Stomach (tissue), 9 donors: ENCODE results near the gene PHF2. TPM values are rescaled to one million over a fixed set of nuclear protein-coding genes. Genes with fewer than 3 reads are reported as not detected.
A peak's percentile ranks its signal among the peaks of the same experiment; 100 is the strongest.

Experiments
- DNase-seq, 2 donors: peaks; one replicate each; pipeline versions ENCODE4 v3.0.0 to v3.0.0-alpha.2; 2013 to 2019
- H3K27ac ChIP-seq, 5 donors: fragments of 200-600 bp in 4 of 5; sonication (generic) in 4 of 5; one replicate each; pipeline ENCODE4 v1.5.1; 2013 to 2019; ENCODE audit warnings: mild to moderate bottlenecking in 1 of 5, moderate library complexity in 1 of 5
- H3K27me3 ChIP-seq, 3 donors: fragments of 200-600 bp; sonication (generic); one replicate each; pipeline ENCODE4 v1.5.1; 2017 to 2019; ENCODE audit warnings: mixed run types in 1 of 3
- H3K36me3 ChIP-seq, 4 donors: fragments of 200-600 bp; sonication (generic); 1 replicate in 3 of 4; 2 replicates in 1 of 4; pipeline ENCODE4 v1.5.1; 2016 to 2019
- H3K4me1 ChIP-seq, 4 donors: fragments of 200-600 bp; sonication (generic); one replicate each; pipeline ENCODE4 v1.5.1; 2016 to 2019
- H3K4me3 ChIP-seq, 4 donors: fragments of 200-600 bp; sonication (generic) in 3 of 4; one replicate each; pipeline ENCODE4 v1.5.1; 2016 to 2019; ENCODE audit warnings: mild to moderate bottlenecking in 1 of 4
- H3K9me3 ChIP-seq, 4 donors: fragments of 200-600 bp; sonication (generic); one replicate each; pipeline ENCODE4 v1.5.1; 2016 to 2019
- EP300 ChIP-seq: sonication (generic); formaldehyde crosslinking; IDR thresholded peaks from one replicate; pipeline ENCODE4 v1.6.1; 2017; ENCODE audit warnings: antibody characterized with exemption
- POLR2A ChIP-seq, 4 donors: fragments of 450-650 bp; IDR thresholded peaks; one replicate each; pipeline ENCODE4 v1.6.1; 2016; ENCODE audit warnings: antibody characterized with exemption in 4 of 4, control low read depth in 2 of 4, mild to moderate bottlenecking in 1 of 4, moderate library complexity in 1 of 4
- POLR2AphosphoS5 ChIP-seq, 3 donors: sonication (generic); formaldehyde crosslinking; IDR thresholded peaks; one replicate each; pipeline ENCODE4 v1.6.1; 2016; ENCODE audit warnings: antibody characterized with exemption in 3 of 3
- whole genome bisulfite sequencing, 5 donors: extraction: QIAGEN DNeasy Blood & Tissue Kit in 3 of 5; methylation state at CpG; one replicate each; pipeline versions ENCODE4 v1.1.5 to v1.1.7; 2013 to 2018; 5-methylcytosine and 5-hydroxymethylcytosine counted together
- intact Hi-C: fragments of 100-400 bp; cut with DNase I; formaldehyde crosslinking; loops from one replicate; pipeline ENCODE4 v1.15.1; 2023; ENCODE audit warnings: low total_unique reads
- polyA plus RNA-seq, 3 donors: library from polyadenylated mRNA; stranded (reverse); fragments of 200-250 nt; gene quantifications; one replicate each; pipeline ENCODE4 v1.2.3, GENCODE V29; 2013
- total RNA-seq, 5 donors: library from RNA; depleted of rRNA; stranded (reverse); fragments of >200 nt; gene quantifications; one replicate each; pipeline versions ENCODE4 v1.1.0 to v1.2.3, GENCODE V29; 2014 to 2016
- TF ChIP-seq, protein P1 (sequence below), 7 experiments: fragments of 450-650 bp in 4 of 7; fragments of 200-600 bp in 3 of 7; sonication (generic) in 3 of 7; IDR thresholded peaks; one replicate each; pipeline ENCODE4 v1.5.1; 2016 to 2019; ENCODE audit warnings: antibody characterized with exemption in 7 of 7, control low read depth in 2 of 7, mild to moderate bottlenecking in 1 of 7
- donor health status: healthy with polysubstance abuse.
- donor health status: Bipolar disorder and iron deficiency.
- donor health status: healthy.

PHF2 gene
- total and polyA plus RNA-seq, 8 donors = 14.2 to 58.0 (median 19.5) TPM

DNA sequence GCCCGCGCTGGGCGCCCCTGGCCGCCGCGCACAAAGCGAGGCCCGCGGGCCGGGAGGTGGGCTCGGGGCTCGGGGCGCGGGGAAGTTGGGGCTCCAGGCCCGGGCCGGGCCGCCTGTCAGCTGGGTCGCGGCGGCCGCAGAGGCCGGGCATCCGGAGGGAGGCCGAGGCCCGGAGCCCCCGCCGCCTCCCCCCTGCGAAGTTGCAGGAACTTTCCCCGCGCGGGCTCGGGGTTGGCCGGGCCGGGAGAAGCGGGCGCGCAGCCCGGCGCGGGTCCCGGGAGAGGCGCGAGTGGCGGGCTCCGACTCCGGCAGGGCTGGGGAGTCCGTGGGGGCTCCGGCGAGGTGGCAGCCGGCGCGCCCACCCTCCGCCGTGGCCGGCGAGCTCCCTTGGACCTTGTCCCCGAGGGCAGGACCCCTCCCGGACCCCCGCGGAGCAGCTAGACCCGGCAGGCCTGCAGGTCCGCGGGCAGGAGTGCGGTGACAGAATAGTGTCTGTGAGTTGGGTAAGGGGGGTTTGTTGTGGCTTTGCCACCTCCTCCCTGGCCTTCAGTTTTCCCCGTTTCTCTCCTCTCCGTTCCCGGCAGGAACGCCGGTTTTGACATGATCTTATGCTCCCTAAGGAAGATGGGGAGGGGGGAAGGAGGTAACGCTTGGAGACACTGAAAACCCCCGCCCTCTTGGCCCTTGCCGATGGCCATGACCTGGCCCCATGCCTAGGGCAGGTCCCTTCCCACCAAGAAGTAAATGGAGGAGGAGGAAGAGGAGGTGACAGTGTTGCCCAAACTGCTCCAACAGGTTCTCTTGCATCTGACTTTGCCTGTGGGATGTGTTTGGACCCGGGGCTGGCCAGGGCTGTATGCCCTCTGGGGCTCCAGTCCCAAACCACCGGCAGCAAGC is 942 bp downstream of the PHF2 start:
- no peaks in the 10 kb centered on the region for H3K27me3 ChIP-seq
- TF ChIP-seq, protein P1, sequence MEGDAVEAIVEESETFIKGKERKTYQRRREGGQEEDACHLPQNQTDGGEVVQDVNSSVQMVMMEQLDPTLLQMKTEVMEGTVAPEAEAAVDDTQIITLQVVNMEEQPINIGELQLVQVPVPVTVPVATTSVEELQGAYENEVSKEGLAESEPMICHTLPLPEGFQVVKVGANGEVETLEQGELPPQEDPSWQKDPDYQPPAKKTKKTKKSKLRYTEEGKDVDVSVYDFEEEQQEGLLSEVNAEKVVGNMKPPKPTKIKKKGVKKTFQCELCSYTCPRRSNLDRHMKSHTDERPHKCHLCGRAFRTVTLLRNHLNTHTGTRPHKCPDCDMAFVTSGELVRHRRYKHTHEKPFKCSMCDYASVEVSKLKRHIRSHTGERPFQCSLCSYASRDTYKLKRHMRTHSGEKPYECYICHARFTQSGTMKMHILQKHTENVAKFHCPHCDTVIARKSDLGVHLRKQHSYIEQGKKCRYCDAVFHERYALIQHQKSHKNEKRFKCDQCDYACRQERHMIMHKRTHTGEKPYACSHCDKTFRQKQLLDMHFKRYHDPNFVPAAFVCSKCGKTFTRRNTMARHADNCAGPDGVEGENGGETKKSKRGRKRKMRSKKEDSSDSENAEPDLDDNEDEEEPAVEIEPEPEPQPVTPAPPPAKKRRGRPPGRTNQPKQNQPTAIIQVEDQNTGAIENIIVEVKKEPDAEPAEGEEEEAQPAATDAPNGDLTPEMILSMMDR (IDR thresholded peaks at IDR 0.05) = no peak
- TF ChIP-seq EP300 (no peak), POLR2AphosphoS5 (IDR thresholded peaks at IDR 0.05) (no peak), POLR2A (IDR thresholded peaks at IDR 0.05) (no peak)
- H3K36me3 ChIP-seq = no peaks in the 10 kb centered on the region
- WGBS, 5 donors = 0 to 11% (median 2%) methylated on average over 14 to 74 of the region's 74 CpGs
- peak; percentile 31 to 69 for DNase-seq
- no peaks in the 10 kb centered on the region for H3K9me3 ChIP-seq
- H3K4me3 ChIP-seq = peak overlapping the region; percentile 81 to 95 (median 88)
- peak overlapping the region; percentile 83 to 98 (median 96) for H3K27ac ChIP-seq
- H3K4me1 ChIP-seq = peaks cover 58 to 69% (median 63%) of the 10 kb centered on the region in 4 donors
- intact Hi-C loops = no loop called here

DNA sequence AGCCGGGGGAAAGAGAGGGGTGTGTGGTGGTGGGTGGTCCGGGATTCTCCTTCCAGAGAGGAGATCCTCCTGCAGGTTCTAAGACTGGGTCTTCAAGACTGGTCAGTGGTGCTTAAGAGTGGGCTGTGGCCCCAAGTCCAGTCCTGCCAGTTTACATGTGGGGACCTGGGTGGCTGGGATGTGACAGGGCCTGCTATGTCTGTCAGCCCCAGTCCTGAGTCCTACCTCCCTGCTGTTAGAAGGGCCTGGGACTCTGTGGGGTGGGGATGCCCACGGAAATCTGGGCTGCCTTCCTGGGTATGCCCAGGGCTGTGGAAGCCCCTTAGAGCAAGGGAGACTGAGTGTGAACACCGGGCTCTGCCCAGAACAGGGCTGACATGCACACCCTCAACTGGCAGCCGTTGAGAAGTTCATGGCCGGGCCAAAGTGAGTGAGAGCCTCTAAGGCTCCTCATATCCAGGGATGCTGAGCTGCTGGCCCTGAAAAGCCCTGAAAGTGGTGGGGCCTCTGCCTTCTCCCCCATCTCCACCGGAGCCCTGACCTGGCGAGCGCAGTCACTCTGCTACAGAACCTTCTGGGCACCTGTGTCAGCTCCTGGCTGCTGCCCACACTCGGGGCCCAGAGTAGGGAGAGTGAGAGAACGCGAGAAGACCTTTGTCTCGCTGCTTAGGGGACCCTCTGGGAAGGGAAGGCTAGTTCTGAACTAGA is 1.7 kb downstream of the PHF2 start:
- TF ChIP-seq, protein P1 (IDR thresholded peaks at IDR 0.05) = no peak
- TF ChIP-seq POLR2AphosphoS5 (IDR thresholded peaks at IDR 0.05) (no peak), POLR2A (IDR thresholded peaks at IDR 0.05) (no peak), EP300 (no peak)
- H3K27me3 ChIP-seq = no peaks in the 10 kb centered on the region
- peaks cover 65 to 77% (median 70%) of the 10 kb centered on the region in 4 donors for H3K4me1 ChIP-seq
- WGBS, 5 donors = 27 to 53% (median 37%) methylated on average over 7 to 13 of the region's 13 CpGs
- intact Hi-C loops = no loop called here
- H3K36me3 ChIP-seq = no peaks in the 10 kb centered on the region
- H3K9me3 ChIP-seq = no peaks in the 10 kb centered on the region
- peak in 1 of 2 donors; percentile 26 for DNase-seq
- H3K4me3 ChIP-seq = peak overlapping the region; percentile 81 to 95 (median 88)
- peak overlapping the region; percentile 83 to 98 (median 96) for H3K27ac ChIP-seq

DNA sequence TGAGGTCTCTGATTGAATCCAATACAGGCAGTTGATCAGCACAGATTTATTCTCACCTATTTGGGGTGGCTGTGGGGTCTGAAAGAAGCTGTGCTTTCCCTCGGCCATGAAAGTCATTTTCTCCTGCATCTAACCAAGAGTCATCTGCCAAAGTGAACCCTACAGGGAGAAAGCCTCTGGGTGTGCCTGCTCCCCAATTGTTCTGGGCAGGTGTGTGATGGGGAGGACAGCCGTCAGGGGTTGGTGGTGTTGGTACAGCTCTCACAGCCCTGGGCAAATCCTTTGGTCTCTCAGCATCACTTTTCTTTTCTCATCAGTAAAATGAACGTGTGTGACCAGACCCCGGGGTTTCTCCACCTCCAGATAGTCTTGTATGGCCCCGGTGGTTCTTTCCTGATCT is 2.5 kb downstream of the PHF2 start:
- TF ChIP-seq, protein P1 (IDR thresholded peaks at IDR 0.05) = no peak
- no peak for TF ChIP-seq POLR2A (IDR thresholded peaks at IDR 0.05)
- TF ChIP-seq EP300 = no peak
- no peak for TF ChIP-seq POLR2AphosphoS5 (IDR thresholded peaks at IDR 0.05)
- Histone ChIP-seq H3K27me3 (no peaks in the 10 kb centered on the region), H3K4me3 (peak overlapping the region in 1 of 4 donors; percentile 95), H3K4me1 (peaks cover 65 to 79% (median 70%) of the 10 kb centered on the region in 4 donors), H3K27ac (peak overlapping the region in 4 of 5 donors; percentile 83 to 98 (median 90)), H3K36me3 (no peaks in the 10 kb centered on the region), H3K9me3 (no peaks in the 10 kb centered on the region)
- 62 to 75% (median 73%) methylated on average over 5 of the region's 5 CpGs for WGBS, 5 donors
- intact Hi-C loops = no loop called here
- peak in 1 of 2 donors; percentile 10 for DNase-seq
